ENCODE results near the gene NNT. TPM values are rescaled to one million over a fixed set of nuclear protein-coding genes. Genes with fewer than 3 reads are reported as not detected.

NNT gene
- total RNA-seq, 1 experiment from 2014 or later: 112 TPM

DNA sequence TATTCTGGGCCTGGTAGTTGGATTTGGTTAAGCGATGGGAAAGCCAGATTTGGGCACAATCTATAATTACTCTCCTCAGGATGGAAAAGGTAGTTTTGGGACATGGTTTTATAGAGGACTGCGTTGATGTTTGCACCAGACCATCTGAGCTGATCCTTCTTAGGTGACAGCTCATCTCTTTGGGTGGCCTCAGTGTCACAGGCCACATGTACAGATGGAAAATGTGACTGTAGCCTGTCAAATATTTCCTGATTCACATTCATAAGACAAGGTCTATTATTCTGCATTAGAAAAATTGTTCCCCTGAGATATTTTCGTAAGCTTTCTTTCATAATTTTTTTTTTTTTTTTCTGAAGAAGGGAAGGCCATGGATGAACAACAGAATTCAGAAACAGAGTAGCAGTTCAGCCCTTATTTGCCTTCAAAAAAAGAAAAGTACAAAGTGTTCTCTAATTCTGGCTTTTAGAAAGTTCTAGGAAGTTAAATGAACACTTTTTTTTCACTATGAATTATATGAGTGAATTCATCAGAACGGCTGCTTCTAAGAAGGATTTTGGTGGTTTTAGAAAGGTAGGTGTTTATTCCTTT, 81.0 kb downstream of the NNT start:
- no peaks in the 10 kb centered on the region for H3K9me3 ChIP-seq (ENCODE audit: insufficient read depth, low read depth)
- no peak overlapping the region for H3K4me2 ChIP-seq
- H3K4me1 ChIP-seq (replicated peaks; ENCODE audit: insufficient read depth): no peaks in the 10 kb centered on the region
- no peaks in the 10 kb centered on the region for H3K79me2 ChIP-seq (ENCODE audit: low read depth)
- TF ChIP-seq, protein P1, sequence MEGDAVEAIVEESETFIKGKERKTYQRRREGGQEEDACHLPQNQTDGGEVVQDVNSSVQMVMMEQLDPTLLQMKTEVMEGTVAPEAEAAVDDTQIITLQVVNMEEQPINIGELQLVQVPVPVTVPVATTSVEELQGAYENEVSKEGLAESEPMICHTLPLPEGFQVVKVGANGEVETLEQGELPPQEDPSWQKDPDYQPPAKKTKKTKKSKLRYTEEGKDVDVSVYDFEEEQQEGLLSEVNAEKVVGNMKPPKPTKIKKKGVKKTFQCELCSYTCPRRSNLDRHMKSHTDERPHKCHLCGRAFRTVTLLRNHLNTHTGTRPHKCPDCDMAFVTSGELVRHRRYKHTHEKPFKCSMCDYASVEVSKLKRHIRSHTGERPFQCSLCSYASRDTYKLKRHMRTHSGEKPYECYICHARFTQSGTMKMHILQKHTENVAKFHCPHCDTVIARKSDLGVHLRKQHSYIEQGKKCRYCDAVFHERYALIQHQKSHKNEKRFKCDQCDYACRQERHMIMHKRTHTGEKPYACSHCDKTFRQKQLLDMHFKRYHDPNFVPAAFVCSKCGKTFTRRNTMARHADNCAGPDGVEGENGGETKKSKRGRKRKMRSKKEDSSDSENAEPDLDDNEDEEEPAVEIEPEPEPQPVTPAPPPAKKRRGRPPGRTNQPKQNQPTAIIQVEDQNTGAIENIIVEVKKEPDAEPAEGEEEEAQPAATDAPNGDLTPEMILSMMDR (conservative IDR thresholded peaks at IDR 0.05): no peak
- no peak for TF ChIP-seq EZH2 (IDR thresholded peaks at IDR 0.05; ENCODE audit: low read depth)
- BruUV-seq (replicated peaks): no TSS peak
- H3K27ac ChIP-seq: no peak overlapping the region
- no peak overlapping the region for H3K4me3 ChIP-seq
- POLR2A ChIA-PET (ENCODE audit: unreplicated experiment): no interaction called here
- DNase-seq: peak in 1 of 2 experiments; percentile 33
- no peak overlapping the region for H2AFZ ChIP-seq
- no peaks in the 10 kb centered on the region for H3F3A ChIP-seq (ENCODE audit: insufficient read depth, low read depth)
- no peaks in the 10 kb centered on the region for H3K9me2 ChIP-seq (ENCODE audit: insufficient read depth)
- no peaks in the 10 kb centered on the region for H3K36me3 ChIP-seq (ENCODE audit: low read depth)
- CTCF ChIA-PET: interaction anchor here (0.6 to 0.7 kb wide), 2 partner anchors 142 to 815 kb away, joined by 3 to 4 read pairs; no protein-coding TSS in a partner anchor
- H4K20me1 ChIP-seq (ENCODE audit: insufficient read depth): no peaks in the 10 kb centered on the region
- intact Hi-C loops (cut with micrococcal nuclease; ENCODE audit: unreplicated experiment): no loop called here
- H3K27me3 ChIP-seq (ENCODE audit: insufficient read depth, low read depth): no peaks in the 10 kb centered on the region

DNA sequence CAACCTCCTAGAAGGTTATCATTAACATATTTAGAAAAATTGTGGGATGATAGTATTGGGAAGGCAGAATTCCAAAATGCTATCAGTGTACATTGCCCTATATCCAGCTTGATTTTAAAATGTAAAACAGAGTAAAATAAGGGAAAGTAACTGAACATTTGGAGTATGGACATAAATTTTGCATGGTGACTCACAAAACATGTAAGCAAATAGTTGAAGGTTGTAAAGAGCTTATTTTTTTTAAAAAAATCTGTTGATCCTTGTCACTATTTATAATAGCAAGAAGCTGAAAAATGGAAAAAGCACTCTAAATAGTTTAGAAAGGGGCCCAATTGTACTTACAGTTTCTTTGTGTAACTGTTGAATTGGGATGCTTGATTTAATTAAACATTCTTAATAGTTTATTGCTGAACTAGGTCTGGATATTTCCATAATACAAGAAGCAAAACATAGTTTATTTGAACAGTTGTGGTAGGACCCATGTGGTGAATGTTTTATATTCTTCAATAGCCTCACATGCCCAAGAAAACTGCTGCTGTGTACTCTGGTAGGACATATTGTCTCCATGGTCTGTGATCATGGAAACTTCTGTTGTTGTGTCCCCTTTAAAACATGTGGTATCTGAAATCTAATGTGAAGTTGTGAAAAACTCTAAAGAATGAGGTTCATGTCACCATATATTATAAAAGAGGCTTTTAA, 82.4 kb downstream of the NNT start:
- H3F3A ChIP-seq (ENCODE audit: insufficient read depth, low read depth): no peaks in the 10 kb centered on the region
- no peaks in the 10 kb centered on the region for H3K79me2 ChIP-seq (ENCODE audit: low read depth)
- H3K9me2 ChIP-seq (ENCODE audit: insufficient read depth): no peaks in the 10 kb centered on the region
- no peak overlapping the region for H3K4me3 ChIP-seq
- no peak overlapping the region for H2AFZ ChIP-seq
- TF ChIP-seq EZH2 (IDR thresholded peaks at IDR 0.05; ENCODE audit: low read depth): no peak
- TF ChIP-seq, protein P1 (conservative IDR thresholded peaks at IDR 0.05): no peak
- no peak overlapping the region for H3K27ac ChIP-seq
- CTCF ChIA-PET: interaction anchor here (0.6 kb wide), 1 partner anchor 7 kb away, joined by 3 read pairs; no protein-coding TSS in a partner anchor
- DNase-seq: peak in 1 of 2 experiments; percentile 31
- BruUV-seq (replicated peaks): no TSS peak
- intact Hi-C loops (cut with micrococcal nuclease; ENCODE audit: unreplicated experiment): no loop called here
- H3K9me3 ChIP-seq (ENCODE audit: insufficient read depth, low read depth): no peaks in the 10 kb centered on the region
- no peaks in the 10 kb centered on the region for H4K20me1 ChIP-seq (ENCODE audit: insufficient read depth)
- H3K4me2 ChIP-seq: no peak overlapping the region
- no peaks in the 10 kb centered on the region for H3K4me1 ChIP-seq (replicated peaks; ENCODE audit: insufficient read depth)
- no peaks in the 10 kb centered on the region for H3K36me3 ChIP-seq (ENCODE audit: low read depth)
- POLR2A ChIA-PET (ENCODE audit: unreplicated experiment): interaction anchor here (0.6 kb wide), 1 partner anchor 97 kb away, joined by 3 read pairs; no protein-coding TSS in a partner anchor
- no peaks in the 10 kb centered on the region for H3K27me3 ChIP-seq (ENCODE audit: insufficient read depth, low read depth)

DNA sequence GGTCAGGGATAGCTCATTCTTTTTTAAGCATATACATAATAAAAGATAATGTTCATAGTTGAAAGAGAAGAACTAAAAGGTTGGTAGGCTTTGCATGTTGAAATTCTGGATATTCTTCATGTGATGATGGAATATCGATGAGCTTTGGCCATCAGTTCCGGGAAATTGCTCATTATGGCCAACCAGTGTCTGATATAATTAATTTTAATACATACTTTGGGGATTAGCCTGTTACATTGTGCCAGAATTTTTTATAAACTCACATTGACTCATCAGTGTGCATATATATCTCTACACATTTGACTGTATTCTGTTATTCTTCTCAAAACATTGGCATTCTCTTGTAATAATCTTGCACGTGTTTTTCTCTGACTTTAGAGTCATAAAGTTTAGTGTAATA, 84.3 kb downstream of the NNT start:
- no peaks in the 10 kb centered on the region for H3K4me1 ChIP-seq (replicated peaks; ENCODE audit: insufficient read depth)
- intact Hi-C loops (cut with micrococcal nuclease; ENCODE audit: unreplicated experiment): no loop called here
- CTCF ChIA-PET: no interaction called here
- no TSS peak for BruUV-seq (replicated peaks)
- H3K4me2 ChIP-seq: no peak overlapping the region
- no peaks in the 10 kb centered on the region for H3F3A ChIP-seq (ENCODE audit: insufficient read depth, low read depth)
- TF ChIP-seq, protein P1 (conservative IDR thresholded peaks at IDR 0.05): no peak
- no peak for TF ChIP-seq EZH2 (IDR thresholded peaks at IDR 0.05; ENCODE audit: low read depth)
- no peaks in the 10 kb centered on the region for H3K9me3 ChIP-seq (ENCODE audit: insufficient read depth, low read depth)
- POLR2A ChIA-PET (ENCODE audit: unreplicated experiment): no interaction called here
- DNase-seq: no peak
- H3K36me3 ChIP-seq (ENCODE audit: low read depth): no peaks in the 10 kb centered on the region
- H3K9me2 ChIP-seq (ENCODE audit: insufficient read depth): no peaks in the 10 kb centered on the region; the same call in 1 of the 2 replicates
- no peaks in the 10 kb centered on the region for H3K27me3 ChIP-seq (ENCODE audit: insufficient read depth, low read depth)
- H3K79me2 ChIP-seq (ENCODE audit: low read depth): no peaks in the 10 kb centered on the region
- H3K27ac ChIP-seq: no peak overlapping the region
- H4K20me1 ChIP-seq (ENCODE audit: insufficient read depth): no peaks in the 10 kb centered on the region
- H2AFZ ChIP-seq: no peak overlapping the region
- H3K4me3 ChIP-seq: no peak overlapping the region

All from PC-9 (cell line).